ENCODE results near the gene AP2M1. TPM values are rescaled to one million over a fixed set of nuclear protein-coding genes. Genes with fewer than 3 reads are reported as not detected.

AP2M1 gene
- total and polyA plus RNA-seq, 2 of the 8 experiments (the other 6 are each of a cell fraction or from before 2014, with no cell fraction given): 403 to 454 TPM

DNA sequence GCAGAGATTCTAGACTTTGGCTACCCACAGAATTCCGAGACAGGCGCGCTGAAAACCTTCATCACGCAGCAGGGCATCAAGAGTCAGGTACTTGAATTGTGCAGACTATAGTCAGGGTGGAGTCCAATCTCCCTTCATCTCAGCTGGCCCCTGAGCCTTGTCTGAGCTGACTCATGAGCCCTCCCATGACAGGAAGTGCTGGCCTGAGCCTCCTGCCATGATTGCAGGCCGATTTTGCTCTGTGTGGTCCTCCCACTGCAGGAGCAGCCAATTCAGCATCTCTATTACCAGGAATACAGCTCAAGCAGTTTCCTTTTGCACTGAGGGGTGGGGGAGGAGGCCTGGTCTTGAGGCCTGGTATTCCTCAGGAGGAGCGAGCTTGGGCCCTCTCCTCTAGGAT is 5.5 kb downstream of the AP2M1 start (continued):
- no peak for TF ChIP-seq BCL11A (IDR thresholded peaks at IDR 0.05; ENCODE audit: low read depth in 2 of 2, low read length in 2 of 2)
- no peak for TF ChIP-seq ZNF274 (IDR thresholded peaks at IDR 0.05; ENCODE audit: borderline replicate concordance, extremely low read depth, low read length)
- TF ChIP-seq ASH2L (IDR thresholded peaks at IDR 0.05; ENCODE audit: low read length): no peak
- TF ChIP-seq CHD2 (IDR thresholded peaks at IDR 0.05; ENCODE audit: low read length): no peak
- TF ChIP-seq PHF8 (conservative IDR thresholded peaks at IDR 0.05; ENCODE audit: low read depth, low read length): no peak
- TF ChIP-seq RAD21 (IDR thresholded peaks at IDR 0.05 in 1 of 2, conservative IDR thresholded peaks at IDR 0.05 in 1 of 2; ENCODE audit: low read depth in 2 of 2, low read length in 2 of 2): no peak
- TF ChIP-seq, protein P1, sequence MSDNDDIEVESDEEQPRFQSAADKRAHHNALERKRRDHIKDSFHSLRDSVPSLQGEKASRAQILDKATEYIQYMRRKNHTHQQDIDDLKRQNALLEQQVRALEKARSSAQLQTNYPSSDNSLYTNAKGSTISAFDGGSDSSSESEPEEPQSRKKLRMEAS (IDR thresholded peaks at IDR 0.05): no peak
- no peak for TF ChIP-seq TCF12 (IDR thresholded peaks at IDR 0.05; ENCODE audit: low read depth, low read length)
- TF ChIP-seq SAP30 (IDR thresholded peaks at IDR 0.05; ENCODE audit: insufficient read depth, insufficient replicate concordance, low read length): no peak
